ENCODE data around the gene MICAL1. TPM values are rescaled to one million over a fixed set of nuclear protein-coding genes. Genes with fewer than 3 reads are reported as not detected.

MICAL1 gene
- total RNA-seq, 1 experiment from 2014 or later: 10.8 TPM

DNA sequence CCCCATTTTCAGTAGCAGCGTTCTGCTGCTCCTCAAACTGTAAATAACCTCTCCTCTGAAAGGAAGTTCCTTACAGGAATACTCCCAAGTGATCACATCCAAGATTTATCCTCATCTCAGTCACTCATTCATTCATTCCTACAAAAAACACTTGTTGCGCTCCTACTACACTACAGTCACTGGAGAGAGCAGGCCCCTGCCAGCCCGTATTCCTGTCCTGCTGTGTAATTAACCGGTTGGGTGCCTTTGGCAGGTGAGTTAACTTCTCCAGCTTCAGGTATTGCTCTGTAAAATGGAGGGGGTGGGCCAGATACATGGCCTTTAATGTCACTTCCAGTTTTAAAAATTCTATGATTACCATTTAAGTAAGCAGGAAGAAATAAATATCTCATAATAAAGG, 42.5 kb upstream of the MICAL1 start:
- Histone ChIP-seq H3K4me1 (replicated peaks; ENCODE audit: insufficient read depth) (no peaks in the 10 kb centered on the region), H3K27ac (no peak overlapping the region), H3F3A (ENCODE audit: insufficient read depth, low read depth) (no peaks in the 10 kb centered on the region), H3K9me2 (ENCODE audit: insufficient read depth) (no peaks in the 10 kb centered on the region; the same call in 1 of the 2 replicates), H3K4me3 (no peak overlapping the region), H3K36me3 (ENCODE audit: low read depth) (no peaks in the 10 kb centered on the region), H4K20me1 (ENCODE audit: insufficient read depth) (no peaks in the 10 kb centered on the region), H3K27me3 (ENCODE audit: insufficient read depth, low read depth) (no peaks in the 10 kb centered on the region), H3K9me3 (ENCODE audit: insufficient read depth, low read depth) (no peaks in the 10 kb centered on the region), H3K4me2 (no peak overlapping the region), H2AFZ (no peak overlapping the region; the same call in 1 of the 2 replicates), H3K79me2 (ENCODE audit: low read depth) (no peaks in the 10 kb centered on the region)
- POLR2A ChIA-PET (ENCODE audit: unreplicated experiment): no interaction called here
- CTCF ChIA-PET: no interaction called here
- BruUV-seq (replicated peaks): no TSS peak
- intact Hi-C loops (cut with micrococcal nuclease; ENCODE audit: unreplicated experiment): no loop called here
- no peak for TF ChIP-seq EZH2 (IDR thresholded peaks at IDR 0.05; ENCODE audit: low read depth)
- TF ChIP-seq, protein P1, sequence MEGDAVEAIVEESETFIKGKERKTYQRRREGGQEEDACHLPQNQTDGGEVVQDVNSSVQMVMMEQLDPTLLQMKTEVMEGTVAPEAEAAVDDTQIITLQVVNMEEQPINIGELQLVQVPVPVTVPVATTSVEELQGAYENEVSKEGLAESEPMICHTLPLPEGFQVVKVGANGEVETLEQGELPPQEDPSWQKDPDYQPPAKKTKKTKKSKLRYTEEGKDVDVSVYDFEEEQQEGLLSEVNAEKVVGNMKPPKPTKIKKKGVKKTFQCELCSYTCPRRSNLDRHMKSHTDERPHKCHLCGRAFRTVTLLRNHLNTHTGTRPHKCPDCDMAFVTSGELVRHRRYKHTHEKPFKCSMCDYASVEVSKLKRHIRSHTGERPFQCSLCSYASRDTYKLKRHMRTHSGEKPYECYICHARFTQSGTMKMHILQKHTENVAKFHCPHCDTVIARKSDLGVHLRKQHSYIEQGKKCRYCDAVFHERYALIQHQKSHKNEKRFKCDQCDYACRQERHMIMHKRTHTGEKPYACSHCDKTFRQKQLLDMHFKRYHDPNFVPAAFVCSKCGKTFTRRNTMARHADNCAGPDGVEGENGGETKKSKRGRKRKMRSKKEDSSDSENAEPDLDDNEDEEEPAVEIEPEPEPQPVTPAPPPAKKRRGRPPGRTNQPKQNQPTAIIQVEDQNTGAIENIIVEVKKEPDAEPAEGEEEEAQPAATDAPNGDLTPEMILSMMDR (conservative IDR thresholded peaks at IDR 0.05): no peak
- DNase-seq: no peak

DNA sequence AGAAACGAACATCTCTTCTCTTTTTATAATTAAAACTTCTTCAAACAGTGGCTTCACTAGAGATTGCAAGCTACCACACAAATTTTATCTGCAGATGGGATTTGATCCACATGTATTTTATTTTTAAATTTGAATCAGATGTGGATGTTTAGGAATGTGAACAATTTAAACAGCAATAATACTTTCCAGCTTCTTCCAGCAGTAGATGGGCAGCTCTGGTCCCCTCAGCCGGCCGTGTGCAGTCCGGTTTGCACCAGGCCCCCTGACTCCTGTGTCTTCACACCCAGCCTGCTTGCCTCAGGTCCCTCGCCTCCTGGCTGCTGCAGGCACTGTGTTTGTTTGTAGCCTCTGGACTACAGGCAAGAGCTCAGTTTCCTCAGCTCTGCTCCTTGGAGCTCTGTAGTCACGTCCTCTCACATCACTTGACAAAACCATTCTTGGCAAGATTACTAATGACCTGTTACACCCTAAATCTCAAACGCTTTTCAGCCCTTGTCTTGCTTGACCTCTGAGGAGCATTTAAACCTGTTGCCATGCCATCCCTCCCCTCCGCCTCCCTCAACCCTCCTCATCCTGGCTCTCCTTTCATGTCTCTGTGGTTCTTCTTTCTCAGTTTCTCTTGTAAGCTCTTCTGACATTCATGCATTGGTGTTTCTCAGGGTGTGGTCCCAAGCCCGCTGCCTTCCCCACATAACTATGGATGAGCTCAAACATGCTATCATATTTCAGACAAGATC, 40.6 kb upstream of the MICAL1 start:
- Histone ChIP-seq H3K27ac (no peak overlapping the region), H4K20me1 (ENCODE audit: insufficient read depth) (no peaks in the 10 kb centered on the region), H3K4me3 (no peak overlapping the region), H3K9me2 (ENCODE audit: insufficient read depth) (no peaks in the 10 kb centered on the region), H3K27me3 (ENCODE audit: insufficient read depth, low read depth) (no peaks in the 10 kb centered on the region), H3K9me3 (ENCODE audit: insufficient read depth, low read depth) (no peaks in the 10 kb centered on the region), H3K79me2 (ENCODE audit: low read depth) (no peaks in the 10 kb centered on the region), H3F3A (ENCODE audit: insufficient read depth, low read depth) (peaks cover 10% of the 10 kb centered on the region; the same call in 1 of the 2 replicates), H2AFZ (no peak overlapping the region), H3K4me1 (replicated peaks; ENCODE audit: insufficient read depth) (peaks cover 9% of the 10 kb centered on the region), H3K36me3 (ENCODE audit: low read depth) (no peaks in the 10 kb centered on the region), H3K4me2 (no peak overlapping the region)
- ChIA-PET POLR2A (ENCODE audit: unreplicated experiment) (no interaction called here), CTCF (no interaction called here)
- no TSS peak for BruUV-seq (replicated peaks)
- DNase-seq: no peak
- TF ChIP-seq EZH2 (IDR thresholded peaks at IDR 0.05; ENCODE audit: low read depth): no peak
- TF ChIP-seq, protein P1 (conservative IDR thresholded peaks at IDR 0.05): no peak
- intact Hi-C loops (cut with micrococcal nuclease; ENCODE audit: unreplicated experiment): no loop called here

DNA sequence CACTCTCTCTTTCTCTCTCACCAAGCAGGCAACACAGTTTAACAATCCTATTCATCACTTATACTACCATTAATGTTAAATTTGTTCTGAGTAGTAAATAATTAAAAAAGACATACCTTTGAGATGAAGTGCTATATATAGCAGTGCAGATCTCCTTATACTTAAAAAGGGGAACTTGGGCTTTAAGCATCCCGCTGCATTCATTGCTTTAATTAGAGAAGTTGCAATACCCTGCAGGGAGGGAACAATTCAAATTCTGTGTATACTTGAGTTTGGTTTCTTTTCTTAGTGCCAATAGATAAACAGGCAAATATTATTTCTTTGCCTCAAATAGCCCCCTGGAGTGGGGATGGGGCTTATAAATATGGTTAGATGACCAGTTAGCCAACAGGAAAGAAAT, 38.3 kb upstream of the MICAL1 start:
- no peak for DNase-seq
- no peaks in the 10 kb centered on the region for H3K9me3 ChIP-seq (ENCODE audit: insufficient read depth, low read depth)
- ChIA-PET CTCF (no interaction called here), POLR2A (ENCODE audit: unreplicated experiment) (no interaction called here)
- peaks cover 13% of the 10 kb centered on the region; the same call in 1 of the 2 replicates for H3F3A ChIP-seq (ENCODE audit: insufficient read depth, low read depth)
- no peak overlapping the region for H2AFZ ChIP-seq
- H3K79me2 ChIP-seq (ENCODE audit: low read depth): no peaks in the 10 kb centered on the region
- peaks cover 13% of the 10 kb centered on the region for H3K4me1 ChIP-seq (replicated peaks; ENCODE audit: insufficient read depth)
- no peaks in the 10 kb centered on the region for H3K27me3 ChIP-seq (ENCODE audit: insufficient read depth, low read depth)
- H3K4me3 ChIP-seq: no peak overlapping the region
- H3K27ac ChIP-seq: no peak overlapping the region
- intact Hi-C loops (cut with micrococcal nuclease; ENCODE audit: unreplicated experiment): no loop called here
- no peaks in the 10 kb centered on the region for H3K9me2 ChIP-seq (ENCODE audit: insufficient read depth)
- no peak overlapping the region for H3K4me2 ChIP-seq
- H4K20me1 ChIP-seq (ENCODE audit: insufficient read depth): no peaks in the 10 kb centered on the region
- BruUV-seq (replicated peaks): no TSS peak
- H3K36me3 ChIP-seq (ENCODE audit: low read depth): no peaks in the 10 kb centered on the region
- TF ChIP-seq, protein P1 (conservative IDR thresholded peaks at IDR 0.05): no peak
- TF ChIP-seq EZH2 (IDR thresholded peaks at IDR 0.05; ENCODE audit: low read depth): no peak

All from PC-9 (cell line).